ENCODE measurements around the gene RSPH6A.
"Not testable (repeated sequence)": the region's sequence is repeated elsewhere in the genome, so short reads cannot be mapped to it uniquely, and the experiment has no call there.

The RSPH6A gene

DNA sequence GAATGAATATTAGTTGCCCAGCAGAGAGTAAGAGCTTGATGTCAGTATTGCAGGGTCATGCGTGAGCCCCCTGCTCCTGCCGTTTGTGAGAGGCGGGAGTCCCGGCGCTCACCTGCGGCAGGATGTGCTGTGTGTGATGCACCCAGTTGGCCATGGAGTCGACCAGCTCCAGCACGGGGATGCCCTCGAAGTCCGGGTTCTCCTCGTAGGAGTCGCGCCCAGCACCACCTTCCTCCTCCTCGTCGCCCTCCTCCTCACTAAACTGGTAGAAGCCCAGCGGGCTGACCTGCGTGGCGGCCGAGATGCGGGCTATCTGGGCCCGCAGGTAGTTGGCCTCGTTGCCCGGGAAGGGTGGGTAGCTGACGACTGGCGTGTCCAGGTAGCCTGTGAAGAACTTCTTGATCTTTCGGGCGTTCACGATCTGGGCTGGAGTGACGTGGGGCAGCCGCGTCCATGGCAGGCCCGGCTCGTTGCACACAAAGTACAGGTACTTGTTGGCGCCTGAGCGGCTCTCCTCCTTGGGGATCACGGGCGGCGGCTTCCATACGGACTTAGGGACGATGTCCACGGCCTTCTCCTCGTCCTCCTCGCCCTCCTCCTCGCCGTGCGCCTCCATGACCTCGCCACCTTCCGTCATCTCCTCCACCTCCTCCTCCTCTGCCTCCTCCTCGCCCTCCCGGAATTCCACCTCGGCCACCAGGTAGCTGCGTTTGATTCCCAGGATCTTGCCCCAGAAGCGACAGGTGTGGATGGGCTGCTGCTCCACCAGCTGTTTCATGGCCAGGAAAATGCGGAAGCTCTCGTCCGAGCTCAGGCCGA is 10.8 kb downstream of the RSPH6A start:
- no peak for DNase-seq (ENCODE audit: low read depth in 1 of 2, low spot score in 1 of 2)

DNA sequence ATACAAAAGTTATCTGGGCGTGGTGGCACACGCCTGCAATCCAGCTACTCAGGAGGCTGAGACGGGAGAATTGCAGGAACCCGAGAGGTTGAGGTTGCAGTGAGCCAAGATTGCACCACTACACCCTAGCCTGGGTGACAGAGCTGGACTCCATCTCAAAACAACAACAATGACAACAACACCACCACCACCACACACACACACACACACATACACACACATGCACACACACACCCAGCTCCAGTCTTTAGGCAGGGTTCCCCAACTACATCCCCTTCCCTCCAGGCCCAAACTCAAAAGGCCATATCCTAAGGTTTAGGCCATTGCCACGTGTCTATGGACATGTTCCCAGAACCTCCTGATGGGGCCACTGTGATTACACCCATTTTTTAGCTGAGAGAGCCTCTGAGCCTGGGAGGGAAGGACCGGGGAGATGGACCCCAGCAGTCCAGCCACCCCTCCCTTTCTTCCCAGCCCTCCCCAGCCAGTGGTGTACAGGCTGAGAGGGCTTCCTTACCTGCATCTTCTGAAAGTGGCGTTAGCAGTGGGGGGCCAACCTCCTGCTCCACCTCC is 13.4 kb downstream of the RSPH6A start:
- DNase-seq (ENCODE audit: low read depth in 1 of 2, low spot score in 1 of 2): no peak

DNA sequence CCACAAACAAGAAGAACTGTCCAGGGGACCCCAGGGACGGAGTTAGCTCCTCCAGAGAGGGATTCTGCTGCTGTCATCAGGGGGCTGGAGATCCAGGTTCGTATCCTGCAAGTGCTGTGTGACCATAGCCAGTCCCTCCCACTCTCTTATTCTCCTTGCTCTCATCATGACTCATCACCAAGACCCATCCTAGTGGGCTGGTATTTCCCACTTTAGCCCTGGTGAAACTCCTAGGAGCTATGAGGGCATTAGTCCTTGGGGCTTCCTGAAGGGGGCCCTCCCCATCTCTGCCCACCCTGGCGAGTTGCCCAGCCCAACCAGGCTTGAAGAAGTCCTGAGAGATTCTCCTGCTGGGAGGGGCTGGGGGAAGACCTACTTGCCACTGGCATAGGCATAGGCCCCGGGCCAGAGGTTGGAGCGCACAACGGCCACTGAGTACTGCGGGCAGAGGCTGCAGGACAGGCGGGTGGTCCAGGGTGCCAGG is 15.0 kb downstream of the RSPH6A start:
- DNase-seq (ENCODE audit: low read depth in 1 of 2, low spot score in 1 of 2): no peak

DNA sequence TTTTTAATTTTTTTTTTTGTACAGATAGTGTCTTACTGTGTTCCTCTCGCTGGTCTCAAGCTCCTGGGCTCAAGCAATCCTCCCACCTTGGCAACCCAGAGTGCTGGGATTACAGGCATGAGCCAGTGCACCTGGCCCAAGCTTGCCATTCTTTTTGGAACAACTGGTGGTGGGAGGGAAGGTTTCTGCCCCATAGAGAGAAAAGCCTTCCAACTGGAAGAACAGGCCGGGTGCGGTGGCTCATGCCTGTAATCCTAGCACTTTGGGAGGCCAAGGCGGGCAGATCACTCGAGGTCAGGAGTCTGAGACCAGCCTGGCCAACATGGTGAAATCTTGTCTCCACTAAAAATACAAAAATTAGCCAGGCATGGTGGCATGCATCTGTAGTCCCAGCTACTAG is 15.6 kb downstream of the RSPH6A start:
- not testable (repeated sequence) for DNase-seq (ENCODE audit: low read depth in 1 of 2, low spot score in 1 of 2)

DNA sequence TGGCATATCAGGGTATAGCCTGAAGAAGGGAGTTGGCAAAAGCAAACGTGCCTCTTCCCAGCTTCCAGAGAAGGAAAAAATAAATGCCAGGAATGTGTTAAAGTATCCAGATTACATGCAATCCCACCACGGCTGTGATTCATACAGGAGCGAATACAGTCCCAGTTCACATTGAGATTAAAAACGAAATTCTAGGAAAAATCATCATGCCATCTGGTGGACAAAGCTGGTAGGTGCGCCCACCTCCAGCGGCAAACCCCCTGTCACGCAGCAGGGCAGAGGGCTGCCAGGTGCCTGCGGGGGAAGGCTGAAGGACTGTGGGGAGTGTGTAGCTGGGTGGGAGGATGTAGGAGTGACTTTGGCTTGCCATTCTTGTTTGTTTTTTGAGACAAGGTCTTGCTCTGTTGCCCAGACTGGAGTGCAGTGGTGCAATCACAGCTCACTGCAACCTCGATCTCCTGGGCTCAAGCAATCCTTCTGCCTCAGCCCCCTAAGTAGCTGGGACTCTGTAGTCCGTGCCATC is 16.1 kb downstream of the RSPH6A start:
- peak; percentile 23 to 42 for DNase-seq (ENCODE audit: low read depth in 1 of 2, low spot score in 1 of 2)

DNA sequence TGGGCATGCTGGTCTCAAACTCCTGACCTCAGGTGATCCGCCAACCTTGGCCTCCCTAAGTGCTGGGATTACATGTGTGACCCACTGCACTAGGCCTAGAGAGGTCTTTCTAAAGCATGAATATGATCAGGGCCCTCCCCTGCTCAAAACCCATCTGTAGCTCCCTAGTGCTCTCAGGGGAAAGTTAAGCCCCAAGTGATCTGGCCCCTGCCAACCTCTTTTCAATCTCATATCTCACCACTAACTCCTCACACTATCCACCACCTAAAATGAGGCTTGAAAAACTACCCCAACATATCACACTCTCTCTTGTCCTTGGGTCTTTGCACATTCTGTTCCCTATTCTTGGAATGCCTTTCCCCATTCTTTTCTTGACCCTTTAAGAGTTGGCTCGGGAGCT is 20.5 kb downstream of the RSPH6A start:
- no peak for DNase-seq (ENCODE audit: low read depth in 1 of 2, low spot score in 1 of 2)

- no peak for DNase-seq (ENCODE audit: low read depth in 1 of 2, low spot score in 1 of 2)
Measured at GRCh38 chr19:45793876-45794275, 21.2 kb downstream of the RSPH6A start.

DNA sequence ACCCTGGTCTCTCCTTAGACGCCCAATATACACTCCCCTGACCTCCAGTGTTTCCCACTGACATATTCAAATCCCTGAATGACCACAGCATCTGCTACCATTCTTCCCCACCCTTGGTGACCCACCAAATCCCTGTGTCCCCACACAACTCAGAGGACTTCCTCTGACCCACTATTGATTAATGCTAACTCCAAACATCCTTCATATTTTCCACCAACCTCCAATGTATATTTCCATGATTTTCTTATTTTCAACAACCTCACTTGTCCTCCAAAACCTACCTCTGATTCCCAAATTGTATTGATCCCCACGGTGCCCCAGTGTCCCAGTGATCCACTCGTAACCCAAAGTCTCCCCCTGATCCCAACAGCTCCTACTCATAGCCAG is 21.9 kb downstream of the RSPH6A start:
- no peak for DNase-seq (ENCODE audit: low read depth in 1 of 2, low spot score in 1 of 2)

GRCh38 chr19:45792470-45793177 is 22.5 kb downstream of the RSPH6A start, which contains the start of gene DMWD:
DMWD (minus strand) TSS chr19:45792845; CDS start chr19:45792756, 89 bp downstream.
- peak; percentile 98 to 99 for DNase-seq (ENCODE audit: low read depth in 1 of 2, low spot score in 1 of 2)

GRCh38 chr19:45791744-45792469 is 23.2 kb downstream of the RSPH6A start:
- no peak for DNase-seq (ENCODE audit: low read depth in 1 of 2, low spot score in 1 of 2)

DNA sequence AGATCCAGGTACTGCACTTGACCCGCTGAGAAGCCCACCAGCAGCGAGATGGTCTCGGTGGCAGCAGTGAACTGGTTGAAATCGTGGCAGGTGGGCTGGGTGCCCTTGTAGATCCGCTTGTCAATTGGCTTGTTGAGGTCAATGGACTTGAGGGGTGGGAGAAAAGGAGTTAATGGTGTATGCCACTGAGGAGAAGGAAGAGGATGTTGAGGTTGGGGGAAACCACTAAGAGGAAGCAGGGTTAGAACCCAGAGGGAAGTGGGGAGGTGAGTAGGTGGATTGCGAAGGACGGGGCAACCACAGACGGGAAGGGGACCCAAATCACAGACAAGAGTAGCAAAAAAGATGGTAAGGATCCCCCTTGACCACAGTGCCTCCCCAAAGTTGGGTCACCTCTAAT is 24.2 kb downstream of the RSPH6A start:
- DNase-seq (ENCODE audit: low read depth in 1 of 2, low spot score in 1 of 2): no peak

DNA sequence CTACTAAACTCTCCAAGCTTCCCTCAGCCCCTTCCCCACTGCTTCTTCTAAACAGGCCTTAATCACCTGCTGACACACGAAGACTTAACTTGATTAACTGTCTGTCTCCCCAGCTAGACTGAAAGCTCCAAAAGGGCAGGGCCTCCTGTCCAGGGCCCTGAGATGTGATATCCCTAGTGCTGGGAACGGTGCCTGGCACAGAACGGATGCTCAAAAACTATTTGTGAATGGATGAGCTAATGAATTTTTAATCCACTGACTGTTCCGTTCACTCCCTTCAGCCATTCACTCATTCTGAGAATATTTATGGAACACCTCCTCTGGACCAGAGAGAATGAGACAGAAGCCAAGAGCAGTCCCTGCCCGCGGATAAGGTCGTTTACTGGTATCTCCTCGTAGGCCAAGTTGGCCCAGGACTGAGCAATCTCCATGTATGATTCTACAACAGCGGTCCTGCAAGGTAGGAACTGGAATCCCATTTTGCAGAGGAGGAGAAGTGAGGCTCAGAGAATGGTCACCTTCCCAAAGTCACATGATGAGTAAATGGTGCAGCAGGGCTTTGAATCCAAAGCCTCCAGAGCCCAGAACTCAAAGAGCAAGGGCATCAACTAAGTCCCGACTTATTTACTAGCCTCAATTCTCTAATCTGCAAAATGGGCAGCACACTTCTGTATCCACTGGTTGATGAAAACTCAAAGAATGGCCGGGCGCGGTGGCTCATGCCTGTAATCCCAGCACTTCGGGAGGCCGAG is 25.9 kb downstream of the RSPH6A start:
- DNase-seq (ENCODE audit: low read depth in 1 of 2, low spot score in 1 of 2): no peak

DNA sequence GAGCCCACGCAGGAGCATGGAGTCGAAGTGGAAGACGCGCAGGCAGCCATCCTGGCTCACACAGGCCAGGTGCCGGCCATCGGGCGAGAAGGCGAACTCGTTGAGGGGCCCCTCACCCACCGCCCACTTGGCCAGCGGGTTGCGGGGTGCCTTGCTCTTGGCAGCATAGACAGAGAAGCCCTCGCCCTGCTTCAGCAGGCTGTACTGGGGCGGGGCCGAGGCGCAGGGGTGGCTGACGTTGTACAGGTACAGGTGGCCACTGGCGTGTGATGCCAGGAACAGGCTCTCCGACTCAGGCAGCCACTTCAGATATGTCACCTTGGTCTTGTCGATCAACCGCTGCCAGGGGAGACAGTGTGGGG is 28.6 kb downstream of the RSPH6A start:
- no peak for DNase-seq (ENCODE audit: low read depth in 1 of 2, low spot score in 1 of 2)

- no peak for DNase-seq (ENCODE audit: low read depth in 1 of 2, low spot score in 1 of 2)
Measured at GRCh38 chr19:45785781-45786532, 29.2 kb downstream of the RSPH6A start.

- no peak for DNase-seq (ENCODE audit: low read depth in 1 of 2, low spot score in 1 of 2)
Measured at GRCh38 chr19:45785097-45785496, 30.0 kb downstream of the RSPH6A start.

- no peak for DNase-seq (ENCODE audit: low read depth in 1 of 2, low spot score in 1 of 2)
Measured at GRCh38 chr19:45784096-45784495, 31.0 kb downstream of the RSPH6A start.

DNA sequence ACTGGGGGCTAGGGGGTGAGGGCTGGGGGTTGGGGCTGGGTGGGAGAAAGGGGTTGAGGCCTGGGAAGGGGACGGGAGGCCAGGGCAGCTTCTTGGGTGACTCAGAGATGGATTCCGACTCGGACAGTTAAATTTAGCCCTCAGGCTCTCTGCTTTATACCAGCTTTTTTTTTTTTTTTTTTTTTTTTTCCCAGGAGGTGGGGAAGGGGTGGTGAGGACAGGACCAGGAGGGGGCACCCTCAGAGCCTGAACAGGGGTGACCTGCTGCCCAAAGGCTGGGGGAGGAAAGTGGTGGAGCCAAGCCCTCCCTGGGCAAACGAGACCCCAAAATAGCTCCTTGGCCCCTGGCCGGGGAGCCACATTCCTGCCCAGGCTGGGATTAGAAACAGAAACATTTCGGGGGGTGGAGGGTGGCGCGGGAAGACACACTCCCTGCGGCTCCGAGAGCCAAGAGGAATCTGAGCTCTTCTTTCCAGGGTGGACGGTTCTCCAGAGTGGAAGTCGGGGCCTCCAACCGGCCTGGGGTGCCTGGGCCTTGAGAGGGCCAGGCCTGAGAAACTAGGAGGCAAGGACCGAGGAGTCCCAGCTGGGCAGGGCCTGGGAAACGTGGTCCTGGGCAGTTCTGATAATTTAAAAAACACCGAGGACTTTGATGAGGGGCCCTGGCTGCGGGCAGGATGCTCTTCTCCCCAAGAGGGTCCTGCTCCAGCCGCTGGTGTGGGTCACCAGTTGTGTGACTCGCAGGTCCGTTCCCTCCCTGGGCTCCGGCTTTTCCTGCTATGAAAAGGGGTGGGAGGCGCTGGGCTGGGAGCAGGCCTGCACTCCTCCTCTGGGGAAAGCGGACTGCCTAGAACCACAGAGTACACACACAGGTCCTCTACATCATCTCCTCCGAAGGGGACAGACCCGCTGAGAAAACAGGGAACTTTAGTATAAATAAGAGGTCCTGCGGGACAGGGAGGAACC is 32.0 kb downstream of the RSPH6A start:
- DNase-seq (ENCODE audit: low read depth in 1 of 2, low spot score in 1 of 2): no peak

DNA sequence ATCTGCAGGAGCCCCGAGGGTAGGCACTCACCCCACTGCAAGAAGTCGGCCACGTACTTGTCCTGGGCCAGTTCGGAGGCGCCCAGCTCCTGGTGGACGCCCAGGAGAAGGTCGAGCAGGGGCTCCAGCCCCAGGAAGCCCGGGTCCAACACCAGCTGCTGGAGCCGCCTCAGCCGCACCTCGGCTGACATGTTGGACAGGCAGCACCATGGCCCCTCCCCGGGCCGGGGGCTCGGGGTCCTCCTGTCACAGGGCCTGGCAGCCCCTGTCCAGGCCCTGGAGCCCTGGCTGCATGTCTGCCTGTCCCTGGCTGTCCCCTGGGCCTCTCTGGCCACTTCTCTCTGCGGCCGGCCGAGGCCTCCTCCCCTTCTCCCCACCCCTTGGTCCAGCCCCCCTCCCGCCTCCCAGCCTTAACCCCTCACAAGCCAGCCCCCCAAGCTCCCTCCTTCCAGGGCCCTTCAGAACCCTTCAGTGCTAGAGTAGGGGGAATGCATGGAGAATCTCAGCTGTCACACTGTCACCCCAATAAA is 32.9 kb downstream of the RSPH6A start, which contains the start of gene DMPK:
TSS of gene DMPK (minus strand) at position 329 of the 530 bp plus-strand sequence. CDS start at position 191, 138 bp downstream.
- no peak for DNase-seq (ENCODE audit: low read depth in 1 of 2, low spot score in 1 of 2)
